ENCODE measurements around the gene SLC18A2.

GRCh38 chr10:117268258-117268657 lies 27.3 kb downstream of the SLC18A2 start:
- TF ChIP-seq CTCF (IDR thresholded peaks at IDR 0.05; ENCODE audit: low read depth, low read length) (no peak), EZH2phosphoT487 (IDR thresholded peaks at IDR 0.05; ENCODE audit: low read depth) (no peak)
